Upper lobe of left lung (tissue), 4 donors: ENCODE data around the gene SERGEF.

Source experiments
- CTCF ChIP-seq, 6 experiments: fragments of 450-650 bp in 4 of 6; fragments of 200-600 bp in 2 of 6; sonication (generic) in 2 of 6; IDR thresholded peaks; one replicate each; pipeline ENCODE4 v1.5.1; 2016 to 2019; ENCODE audit warnings: antibody characterized with exemption in 6 of 6
- EP300 ChIP-seq, 4 donors: sonication (generic); formaldehyde crosslinking; IDR thresholded peaks; one replicate each; pipeline ENCODE4 v1.5.1; 2017; ENCODE audit warnings: antibody characterized with exemption in 4 of 4, control low read depth in 2 of 4
- POLR2A ChIP-seq, 4 donors: fragments of 450-650 bp; IDR thresholded peaks; one replicate each; pipeline ENCODE4 v1.5.1; 2016 to 2017; ENCODE audit warnings: antibody characterized with exemption in 4 of 4, mild to moderate bottlenecking in 2 of 4
- POLR2AphosphoS5 ChIP-seq, 2 donors: sonication (generic); formaldehyde crosslinking; IDR thresholded peaks; one replicate each; pipeline ENCODE4 v1.5.1; 2017; ENCODE audit warnings: antibody characterized with exemption in 2 of 2

DNA sequence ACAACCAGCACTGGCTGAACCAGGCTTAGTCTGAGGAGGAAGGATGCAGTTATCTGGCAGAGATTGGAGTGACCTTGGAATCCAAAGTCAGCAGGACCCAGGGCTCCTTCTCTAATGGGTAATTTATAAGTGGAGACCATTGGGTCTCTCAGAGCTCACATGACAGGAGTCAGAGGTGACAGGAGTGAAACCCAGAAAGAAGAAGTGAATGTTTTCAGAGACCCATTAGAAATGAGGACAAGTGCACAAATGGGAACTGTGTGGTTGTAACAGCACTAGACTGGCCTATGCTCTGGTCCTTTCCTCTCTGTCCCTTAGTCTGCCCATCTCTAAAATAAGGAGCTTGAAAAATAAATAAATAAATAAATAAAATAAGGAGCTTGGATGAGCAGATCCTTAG is 107.4 kb downstream of the SERGEF start:
- TF ChIP-seq POLR2A (IDR thresholded peaks at IDR 0.05) = no peak
- TF ChIP-seq POLR2AphosphoS5 (IDR thresholded peaks at IDR 0.05) = no peak
- no peak for TF ChIP-seq CTCF (IDR thresholded peaks at IDR 0.05)
- TF ChIP-seq EP300 (IDR thresholded peaks at IDR 0.05) = no peak
